ENCODE data around the gene PPM1E. TPM values are rescaled to one million over a fixed set of nuclear protein-coding genes. Genes with fewer than 3 reads are reported as not detected.

Gene PPM1E
- total and polyA plus RNA-seq, 2 of the 4 experiments (the other 2 are of a cell fraction): under 0.01 to 0.05 TPM

DNA sequence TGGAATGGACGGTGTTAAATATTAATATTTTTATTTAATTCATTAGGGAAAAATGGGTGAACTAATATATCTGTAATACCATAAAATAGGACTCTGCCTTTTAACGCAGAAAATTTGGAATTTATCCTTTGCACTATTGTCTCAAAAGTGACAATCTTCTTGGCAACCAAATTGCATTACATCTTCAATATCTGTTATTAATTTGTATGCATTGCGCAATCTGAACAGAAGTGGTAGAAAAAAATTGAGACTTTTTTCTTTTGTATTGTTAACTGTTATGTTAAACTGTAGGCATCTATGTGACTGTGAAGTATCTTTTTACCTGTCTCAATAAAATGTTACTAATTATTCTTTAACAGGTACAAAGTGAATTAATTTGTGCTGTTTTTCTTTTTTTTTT, 55.6 kb downstream of the PPM1E start:
- no peaks in the 10 kb centered on the region for H4K20me1 ChIP-seq (ENCODE audit: insufficient read depth, low read length)
- no peak overlapping the region for H4K5ac ChIP-seq (ENCODE audit: low read depth, low read length)
- H3K14ac ChIP-seq (replicated peaks; ENCODE audit: low read depth, low read length): no peak overlapping the region
- H3K27ac ChIP-seq (ENCODE audit: insufficient read depth, low read length): no peak overlapping the region
- H3K18ac ChIP-seq (ENCODE audit: low read depth, low read length): no peak overlapping the region
- H3K27me3 ChIP-seq (ENCODE audit: control insufficient read depth, insufficient read depth, low read length): no peaks in the 10 kb centered on the region
- no peaks in the 10 kb centered on the region for H3K9me1 ChIP-seq (ENCODE audit: insufficient read depth, low read length)
- no peak overlapping the region for H2BK15ac ChIP-seq (ENCODE audit: low read depth, low read length)
- H3K79me1 ChIP-seq (ENCODE audit: low read depth in 1 of 2, low read length in 2 of 2): no peaks in the 10 kb centered on the region
- BruUV-seq (replicated peaks): no TSS peak
- no CpG with 5 or more reads among the region's 3 CpGs for WGBS, 2 experiments (ENCODE audit: extremely low coverage in 2 of 2, insufficient read length in 1 of 2)
- dilution Hi-C loops (cut with HindIII; ENCODE audit: low sequenced_read_pairs, unreplicated experiment) (no loop called here), in situ Hi-C loops (cut with MboI; ENCODE audit: low sequenced_read_pairs) (no loop called here), intact Hi-C loops (cut with micrococcal nuclease) (no loop called here)
- no peaks in the 10 kb centered on the region for H3K36me3 ChIP-seq (ENCODE audit: control insufficient read depth, insufficient read depth, low read length)
- ChIA-PET CTCF (no interaction called here), POLR2A (ENCODE audit: unreplicated experiment) (interaction anchor here (0.6 kb wide), 1 partner anchor 114 kb away, joined by 15 read pairs; no protein-coding TSS in a partner anchor)
- no peak overlapping the region for H2AFZ ChIP-seq (replicated peaks; ENCODE audit: low read length, poor library complexity)
- H3K9me3 ChIP-seq (ENCODE audit: control insufficient read depth, insufficient read depth, low read length): no peaks in the 10 kb centered on the region
- H3K56ac ChIP-seq (ENCODE audit: extremely low read depth, insufficient read depth, low read length): no peak overlapping the region
- H3K4me2 ChIP-seq (ENCODE audit: low read depth, low read length): no peak overlapping the region
- ATAC-seq (ENCODE audit: low read depth): no peak
- H3K23ac ChIP-seq (ENCODE audit: low read depth, low read length): no peak overlapping the region
- H2BK5ac ChIP-seq (ENCODE audit: low read depth, low read length, poor library complexity, severe bottlenecking): no peak overlapping the region
- H3K9ac ChIP-seq (ENCODE audit: low read depth, low read length): no peak overlapping the region
- no peak for DNase-seq
- no peak overlapping the region for H2AK5ac ChIP-seq (ENCODE audit: low read depth, low read length)
- peak; percentile 95 for TF ChIP-seq CEBPB (IDR thresholded peaks at IDR 0.05; ENCODE audit: low read depth, low read length)
- no peak for TF ChIP-seq BHLHE40 (IDR thresholded peaks at IDR 0.05; ENCODE audit: low read depth, low read length)
- H3K4me1 ChIP-seq (ENCODE audit: control insufficient read depth, insufficient read depth, low read length): no peaks in the 10 kb centered on the region
- H3K4ac ChIP-seq (ENCODE audit: low read depth, low read length): no peak overlapping the region
- no peak overlapping the region for H2AK9ac ChIP-seq (replicated peaks; ENCODE audit: low read depth, low read length, poor library complexity)
- H4K8ac ChIP-seq (ENCODE audit: low read depth in 2 of 2, low read length in 2 of 2): no peak overlapping the region
- no peak overlapping the region for H2BK120ac ChIP-seq (ENCODE audit: low read depth, low read length)
- H4K91ac ChIP-seq (ENCODE audit: insufficient read depth, low read depth, low read length): no peak overlapping the region
- H3K4me3 ChIP-seq (ENCODE audit: insufficient read depth, low read depth, low read length): no peak overlapping the region
- H2BK20ac ChIP-seq (ENCODE audit: low read depth, low read length): no peak overlapping the region

All from IMR-90 (cell line).